Activated naive CD8-positive, alpha-beta T cell (primary cell): Measurements from ENCODE around the gene RHBDD1.
A peak's percentile ranks its signal among the peaks of the same experiment; 100 is the strongest.

Experiments
- H3K27ac Mint-ChIP-seq: one replicate; pipeline ENCODE4 v1.8.0; 2021; ENCODE audit warnings: mixed read lengths
- H3K27me3 Mint-ChIP-seq: one replicate; pipeline ENCODE4 v1.8.0; 2021; ENCODE audit warnings: mixed read lengths
- H3K36me3 Mint-ChIP-seq: one replicate; pipeline ENCODE4 v1.8.0; 2021; ENCODE audit warnings: mixed read lengths
- H3K4me1 Mint-ChIP-seq: one replicate; pipeline ENCODE4 v1.8.0; 2021; ENCODE audit warnings: low read depth, mixed read lengths
- H3K4me3 Mint-ChIP-seq: one replicate; pipeline ENCODE4 v1.8.0; 2021; ENCODE audit warnings: mild to moderate bottlenecking, mixed read lengths
- H3K9me3 Mint-ChIP-seq: one replicate; pipeline ENCODE4 v1.8.0; 2021; ENCODE audit warnings: low read depth, mixed read lengths

RHBDD1 gene

GRCh38 chr2:226849349-226849748 is 13.5 kb downstream of the RHBDD1 start:
- peaks cover 13% of the 10 kb centered on the region for H3K4me1 Mint-ChIP-seq
- H3K27me3 Mint-ChIP-seq, result no peaks in the 10 kb centered on the region
- H3K27ac Mint-ChIP-seq, result no peak overlapping the region
- H3K9me3 Mint-ChIP-seq, result no peaks in the 10 kb centered on the region
- H3K36me3 Mint-ChIP-seq, result peaks cover 9% of the 10 kb centered on the region
- H3K4me3 Mint-ChIP-seq, result no peak overlapping the region

- Mint-ChIP-seq H3K9me3 (no peaks in the 10 kb centered on the region), H3K27me3 (no peaks in the 10 kb centered on the region), H3K4me3 (no peak overlapping the region), H3K4me1 (peaks cover 10% of the 10 kb centered on the region), H3K36me3 (peaks cover 9% of the 10 kb centered on the region), H3K27ac (no peak overlapping the region)
Observed at GRCh38 chr2:226850024-226850423, 14.2 kb downstream of the RHBDD1 start.

GRCh38 chr2:226855787-226856186 is 19.9 kb downstream of the RHBDD1 start:
- Mint-ChIP-seq H3K36me3 (peaks cover 9% of the 10 kb centered on the region), H3K4me1 (peaks cover 6% of the 10 kb centered on the region), H3K9me3 (no peaks in the 10 kb centered on the region), H3K27ac (no peak overlapping the region), H3K27me3 (no peaks in the 10 kb centered on the region), H3K4me3 (no peak overlapping the region)

DNA sequence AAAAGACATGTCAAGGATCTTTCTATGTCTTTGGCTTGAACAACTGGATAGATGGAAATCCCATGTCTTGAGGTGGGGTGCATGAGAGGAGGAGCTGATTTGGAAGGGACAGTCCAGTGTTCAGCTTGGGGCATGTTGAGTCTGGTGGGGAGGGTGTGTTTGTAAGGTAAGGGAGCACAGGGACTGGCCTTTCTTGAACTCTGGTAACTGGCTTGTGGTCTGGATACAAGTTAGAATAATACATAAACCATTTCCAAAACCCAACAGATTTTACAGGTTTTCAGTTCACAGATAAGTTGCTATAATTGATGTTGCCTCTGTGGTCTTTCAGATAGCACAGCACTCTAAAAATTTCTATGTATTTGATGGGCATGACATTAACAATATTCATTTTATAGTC is 24.2 kb downstream of the RHBDD1 start:
- H3K27me3 Mint-ChIP-seq, result no peaks in the 10 kb centered on the region
- no peak overlapping the region for H3K27ac Mint-ChIP-seq
- no peaks in the 10 kb centered on the region for H3K9me3 Mint-ChIP-seq
- H3K4me3 Mint-ChIP-seq, result no peak overlapping the region
- peaks cover 15% of the 10 kb centered on the region for H3K36me3 Mint-ChIP-seq
- H3K4me1 Mint-ChIP-seq, result peaks cover 26% of the 10 kb centered on the region

- H3K27ac Mint-ChIP-seq, result no peak overlapping the region
- H3K4me3 Mint-ChIP-seq, result no peak overlapping the region
- peaks cover 20% of the 10 kb centered on the region for H3K36me3 Mint-ChIP-seq
- H3K4me1 Mint-ChIP-seq, result peaks cover 26% of the 10 kb centered on the region
- no peaks in the 10 kb centered on the region for H3K27me3 Mint-ChIP-seq
- H3K9me3 Mint-ChIP-seq, result no peaks in the 10 kb centered on the region
Observed at GRCh38 chr2:226862623-226863022, 26.8 kb downstream of the RHBDD1 start.

DNA sequence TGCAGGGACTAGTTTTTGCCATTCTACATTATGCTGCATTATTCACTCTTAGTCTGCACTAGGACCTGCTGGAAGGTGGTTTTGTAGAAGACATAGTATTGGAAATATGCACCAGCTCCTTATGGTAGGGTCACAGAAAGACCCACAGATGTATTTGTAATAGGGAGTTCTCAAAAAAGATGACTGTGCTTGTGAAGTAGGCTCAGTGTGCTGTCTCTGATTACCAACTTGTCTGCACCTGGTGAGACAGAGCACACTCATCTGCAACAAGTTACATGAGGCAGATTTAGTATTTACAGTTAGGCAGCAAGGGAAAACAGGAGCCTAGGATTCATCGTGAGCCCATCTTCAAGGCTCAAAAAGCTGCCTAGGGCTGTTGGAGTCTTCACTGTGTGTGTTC is 29.4 kb downstream of the RHBDD1 start:
- Mint-ChIP-seq H3K27me3 (no peaks in the 10 kb centered on the region), H3K4me1 (peaks cover 30% of the 10 kb centered on the region), H3K9me3 (no peaks in the 10 kb centered on the region), H3K27ac (no peak overlapping the region), H3K36me3 (peaks cover 39% of the 10 kb centered on the region), H3K4me3 (no peak overlapping the region)

- peaks cover 27% of the 10 kb centered on the region for H3K4me1 Mint-ChIP-seq
- H3K9me3 Mint-ChIP-seq, result no peaks in the 10 kb centered on the region
- H3K36me3 Mint-ChIP-seq, result peaks cover 42% of the 10 kb centered on the region
- H3K4me3 Mint-ChIP-seq, result no peak overlapping the region
- H3K27me3 Mint-ChIP-seq, result no peaks in the 10 kb centered on the region
- H3K27ac Mint-ChIP-seq, result no peak overlapping the region
Observed at GRCh38 chr2:226865710-226866109, 29.9 kb downstream of the RHBDD1 start.

DNA sequence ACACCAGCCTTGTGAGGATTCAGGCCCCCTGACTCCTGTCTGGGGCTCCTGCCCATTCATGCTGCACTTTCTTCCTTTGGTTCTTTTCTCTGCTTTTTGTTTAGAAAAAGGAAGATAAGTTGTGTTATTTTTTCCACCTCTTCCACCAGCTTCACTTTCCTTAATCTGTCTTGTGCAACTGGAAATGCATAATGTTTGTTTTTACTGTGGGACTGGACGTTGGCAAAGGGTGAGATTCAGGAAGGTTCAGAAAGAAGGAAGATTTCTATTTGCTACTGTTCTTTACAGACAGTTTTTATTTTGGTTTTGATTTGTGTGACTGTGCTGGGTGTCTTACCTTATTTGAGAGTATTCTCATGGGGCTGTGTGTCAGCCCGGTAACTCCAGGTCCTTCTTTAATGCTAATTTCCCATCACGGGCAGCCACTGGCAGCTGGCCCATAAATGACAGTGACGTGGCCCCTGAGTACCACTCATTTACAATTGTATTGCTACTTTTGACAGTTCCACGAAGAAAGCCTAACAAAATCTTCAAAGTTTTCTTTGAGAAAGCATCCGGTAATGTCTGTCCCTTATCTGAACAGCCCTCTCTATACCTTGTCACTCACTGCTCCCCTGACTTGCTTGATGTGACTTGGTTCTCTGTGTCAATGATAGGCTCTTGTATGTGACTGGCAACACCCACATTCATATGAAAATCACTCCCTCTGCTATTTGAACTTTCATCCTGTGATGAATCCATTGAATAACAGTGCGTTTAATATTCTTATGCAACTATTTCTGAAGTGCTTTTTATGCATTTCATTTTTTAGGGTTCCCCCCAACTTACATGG is 32.7 kb downstream of the RHBDD1 start:
- Mint-ChIP-seq H3K9me3 (no peaks in the 10 kb centered on the region), H3K4me3 (no peak overlapping the region), H3K27ac (no peak overlapping the region), H3K36me3 (peaks cover 54% of the 10 kb centered on the region), H3K4me1 (peaks cover 17% of the 10 kb centered on the region), H3K27me3 (no peaks in the 10 kb centered on the region)

- Mint-ChIP-seq H3K27me3 (no peaks in the 10 kb centered on the region), H3K36me3 (peaks cover 58% of the 10 kb centered on the region), H3K27ac (no peak overlapping the region)
Observed at GRCh38 chr2:226869371-226869770, 33.5 kb downstream of the RHBDD1 start.

DNA sequence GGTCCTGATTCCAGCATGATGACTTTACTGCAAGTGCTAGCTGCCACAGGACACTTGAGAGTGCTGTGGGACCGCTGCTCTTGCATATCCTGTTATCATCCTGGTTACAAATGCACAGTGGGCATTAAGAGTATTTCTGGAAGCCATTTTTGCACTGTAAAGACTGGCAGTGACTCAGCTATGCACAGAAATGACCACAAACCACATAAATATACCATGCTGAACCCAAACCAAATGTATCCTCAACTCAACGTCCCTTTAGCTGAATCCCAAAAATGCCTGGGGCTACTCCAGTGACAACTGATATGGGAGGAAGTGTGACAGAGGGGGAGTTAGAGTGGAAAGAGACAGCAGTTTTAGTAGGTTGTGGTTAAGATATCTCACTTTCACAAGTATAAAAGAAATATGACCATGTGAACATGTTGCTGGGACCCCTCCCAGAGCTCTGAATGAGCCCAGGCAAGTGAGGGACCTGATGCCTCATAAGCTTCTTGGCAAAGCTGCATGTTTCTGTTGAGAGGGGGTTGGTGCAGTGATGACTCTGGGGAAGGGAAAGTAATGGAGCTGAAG is 37.3 kb downstream of the RHBDD1 start:
- Mint-ChIP-seq H3K4me3 (no peak overlapping the region), H3K4me1 (peaks cover 26% of the 10 kb centered on the region), H3K36me3 (peaks cover 60% of the 10 kb centered on the region), H3K27ac (peak overlapping the region; percentile 93), H3K27me3 (no peaks in the 10 kb centered on the region), H3K9me3 (no peaks in the 10 kb centered on the region)

More at GRCh38 chr2:226869371-226869770, 33.5 kb downstream of the RHBDD1 start:
- peaks cover 25% of the 10 kb centered on the region for H3K4me1 Mint-ChIP-seq
- H3K4me3 Mint-ChIP-seq, result no peak overlapping the region
- no peaks in the 10 kb centered on the region for H3K9me3 Mint-ChIP-seq

DNA sequence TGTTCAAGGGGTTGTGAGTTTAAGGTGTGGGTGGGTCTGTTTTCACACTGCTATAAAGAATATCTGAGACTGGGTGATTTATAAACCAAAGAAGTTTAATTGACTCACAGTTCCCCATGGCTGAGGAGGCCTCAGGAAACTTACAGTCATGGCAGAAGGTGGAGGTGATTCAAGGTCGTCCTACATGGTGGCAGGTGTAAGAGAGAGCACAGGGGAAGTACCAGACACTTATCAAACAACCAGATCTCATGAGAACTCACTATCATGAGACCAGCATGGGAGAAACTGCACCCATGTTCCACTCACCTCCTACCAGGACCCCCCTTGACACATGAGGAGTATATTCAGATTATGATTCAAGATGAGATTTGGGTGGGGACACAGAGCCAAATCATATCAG is 38.0 kb downstream of the RHBDD1 start:
- Mint-ChIP-seq H3K27me3 (no peaks in the 10 kb centered on the region), H3K36me3 (peaks cover 56% of the 10 kb centered on the region), H3K4me3 (no peak overlapping the region), H3K4me1 (peaks cover 23% of the 10 kb centered on the region), H3K9me3 (no peaks in the 10 kb centered on the region), H3K27ac (peak overlapping the region; percentile 93)

DNA sequence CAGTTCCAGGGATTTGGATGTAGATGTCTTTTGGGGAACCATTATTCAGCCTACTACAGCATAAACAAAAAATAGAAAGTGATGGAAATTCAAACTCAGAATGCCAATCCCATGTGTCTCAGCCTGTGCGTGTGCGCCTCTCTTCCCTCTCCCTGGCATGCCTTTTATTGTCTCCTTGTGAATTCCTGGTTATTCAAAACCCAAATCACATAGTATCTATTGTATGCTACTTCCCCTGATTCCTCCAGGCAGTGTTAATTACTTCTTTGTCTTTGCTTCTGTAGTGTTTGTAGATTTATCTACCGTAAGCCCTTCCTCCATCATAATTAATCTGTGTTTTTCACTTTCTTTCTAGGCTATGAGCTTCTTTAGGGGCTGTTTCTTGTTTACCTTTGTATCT is 38.9 kb downstream of the RHBDD1 start:
- no peaks in the 10 kb centered on the region for H3K9me3 Mint-ChIP-seq
- H3K4me1 Mint-ChIP-seq, result peaks cover 21% of the 10 kb centered on the region
- no peak overlapping the region for H3K4me3 Mint-ChIP-seq
- H3K27ac Mint-ChIP-seq, result no peak overlapping the region
- peaks cover 49% of the 10 kb centered on the region for H3K36me3 Mint-ChIP-seq
- H3K27me3 Mint-ChIP-seq, result no peaks in the 10 kb centered on the region

DNA sequence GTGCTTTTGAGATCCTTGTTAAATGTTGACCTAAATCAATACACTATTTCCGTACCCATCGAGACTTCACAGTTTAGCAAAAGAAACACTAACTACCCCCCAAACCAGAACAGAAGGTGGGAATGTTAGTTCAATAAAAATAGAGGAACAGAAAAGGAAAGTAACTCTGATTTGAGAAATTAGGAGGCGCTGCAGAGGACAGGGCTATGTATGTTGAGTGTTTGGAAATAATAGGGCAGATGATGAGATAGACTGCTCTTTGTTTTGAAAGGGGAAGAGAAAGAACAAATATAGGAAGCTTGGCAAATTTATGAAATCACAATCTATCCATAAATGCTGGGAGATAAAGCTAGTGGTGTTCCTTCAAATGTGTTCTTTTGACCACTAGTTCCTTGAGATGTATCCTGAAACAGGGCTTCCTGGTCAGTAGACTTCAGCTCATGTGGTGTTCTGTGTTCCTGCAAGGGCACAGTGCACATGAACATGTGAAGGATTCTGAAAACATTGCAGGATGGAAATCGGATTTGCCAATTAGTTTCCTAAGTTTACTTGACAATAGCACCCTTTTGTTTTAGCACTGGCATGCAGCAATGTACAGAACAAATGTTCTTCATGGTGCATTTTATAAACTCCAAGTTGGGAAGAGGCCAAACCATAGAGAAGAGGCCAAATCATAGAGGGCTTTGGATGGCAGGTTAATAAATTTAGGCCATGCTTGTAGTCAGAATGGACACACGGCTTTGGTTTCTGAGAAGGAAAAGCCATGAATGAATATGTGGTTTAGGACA is 39.8 kb downstream of the RHBDD1 start:
- no peak overlapping the region for H3K27ac Mint-ChIP-seq
- H3K4me1 Mint-ChIP-seq, result peaks cover 21% of the 10 kb centered on the region
- no peaks in the 10 kb centered on the region for H3K27me3 Mint-ChIP-seq
- H3K9me3 Mint-ChIP-seq, result peaks cover 3% of the 10 kb centered on the region
- peaks cover 51% of the 10 kb centered on the region for H3K36me3 Mint-ChIP-seq
- H3K4me3 Mint-ChIP-seq, result no peak overlapping the region

DNA sequence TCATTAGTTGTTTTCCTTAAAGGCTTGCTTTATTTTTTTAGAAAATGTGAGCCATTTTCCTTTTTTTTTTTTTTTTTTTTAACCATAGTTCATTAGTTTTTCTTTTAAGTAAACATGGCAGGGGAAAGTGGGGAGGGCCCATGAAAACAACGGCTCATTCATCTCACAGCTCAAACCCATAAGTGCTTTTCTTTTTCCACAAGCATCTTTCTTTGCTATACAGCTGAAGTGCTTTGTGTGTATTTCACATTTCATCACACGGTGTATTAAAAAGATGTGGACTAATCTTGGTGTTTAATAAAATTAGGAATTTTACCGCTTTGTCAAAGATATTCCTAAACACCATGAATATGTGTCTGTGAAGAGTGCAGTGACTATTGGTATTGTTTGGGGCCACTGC is 41.6 kb downstream of the RHBDD1 start:
- Mint-ChIP-seq H3K4me1 (peaks cover 20% of the 10 kb centered on the region), H3K27ac (no peak overlapping the region), H3K27me3 (no peaks in the 10 kb centered on the region), H3K36me3 (peaks cover 56% of the 10 kb centered on the region), H3K9me3 (peaks cover 3% of the 10 kb centered on the region), H3K4me3 (no peak overlapping the region)

DNA sequence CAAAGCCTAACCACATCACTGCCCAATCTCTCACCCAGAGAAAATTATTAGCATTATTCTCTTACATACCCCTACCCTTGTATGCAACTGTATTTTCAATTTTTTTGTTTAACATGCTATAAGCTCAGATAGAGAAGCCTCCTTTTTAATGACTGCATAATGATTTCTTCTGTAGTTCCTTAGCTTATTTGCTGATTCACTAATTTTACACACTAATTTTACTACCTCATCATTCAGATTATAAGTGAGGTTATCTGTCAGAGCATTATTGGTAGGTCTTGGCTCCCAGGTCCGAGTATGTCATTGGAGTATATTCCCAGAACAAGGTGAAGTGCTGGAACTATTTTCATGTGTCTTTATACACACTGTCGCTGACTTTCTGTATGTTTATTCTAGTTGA is 45.4 kb downstream of the RHBDD1 start:
- no peak overlapping the region for H3K27ac Mint-ChIP-seq
- no peaks in the 10 kb centered on the region for H3K4me1 Mint-ChIP-seq
- H3K36me3 Mint-ChIP-seq, result peaks cover 38% of the 10 kb centered on the region

More for the DNA sequence above, 45.4 kb downstream of the RHBDD1 start:
- Mint-ChIP-seq H3K9me3 (peaks cover 3% of the 10 kb centered on the region), H3K27me3 (no peaks in the 10 kb centered on the region), H3K4me3 (no peak overlapping the region)
